Mucosa of stomach (tissue), 1 donor: ENCODE data around the gene OLR1.

Source experiments
- H3K27me3 ChIP-seq: one replicate; pipeline ENCODE4 v1.7.0; 2013; ENCODE audit warnings: mild to moderate bottlenecking, low read length; ENCODE audit not compliant: control insufficient read depth, insufficient read depth
- H3K36me3 ChIP-seq: one replicate; pipeline ENCODE4 v1.7.0; 2013; ENCODE audit warnings: low read length; ENCODE audit not compliant: control insufficient read depth, insufficient read depth
- H3K4me1 ChIP-seq: one replicate; pipeline ENCODE4 v1.7.0; 2013; ENCODE audit warnings: mild to moderate bottlenecking, low read length; ENCODE audit not compliant: control insufficient read depth, insufficient read depth
- H3K4me3 ChIP-seq: one replicate; pipeline ENCODE4 v1.7.0; 2013; ENCODE audit warnings: low read length
- H3K9ac ChIP-seq: one replicate; pipeline ENCODE4 v1.7.0; 2013; ENCODE audit warnings: mild to moderate bottlenecking, low read length, moderate library complexity
- H3K9me3 ChIP-seq: one replicate; pipeline ENCODE4 v1.7.0; 2013; ENCODE audit warnings: mild to moderate bottlenecking, low read length, moderate library complexity; ENCODE audit not compliant: control insufficient read depth
- donor health status: Pancreatic carcinoma.

The OLR1 gene

DNA sequence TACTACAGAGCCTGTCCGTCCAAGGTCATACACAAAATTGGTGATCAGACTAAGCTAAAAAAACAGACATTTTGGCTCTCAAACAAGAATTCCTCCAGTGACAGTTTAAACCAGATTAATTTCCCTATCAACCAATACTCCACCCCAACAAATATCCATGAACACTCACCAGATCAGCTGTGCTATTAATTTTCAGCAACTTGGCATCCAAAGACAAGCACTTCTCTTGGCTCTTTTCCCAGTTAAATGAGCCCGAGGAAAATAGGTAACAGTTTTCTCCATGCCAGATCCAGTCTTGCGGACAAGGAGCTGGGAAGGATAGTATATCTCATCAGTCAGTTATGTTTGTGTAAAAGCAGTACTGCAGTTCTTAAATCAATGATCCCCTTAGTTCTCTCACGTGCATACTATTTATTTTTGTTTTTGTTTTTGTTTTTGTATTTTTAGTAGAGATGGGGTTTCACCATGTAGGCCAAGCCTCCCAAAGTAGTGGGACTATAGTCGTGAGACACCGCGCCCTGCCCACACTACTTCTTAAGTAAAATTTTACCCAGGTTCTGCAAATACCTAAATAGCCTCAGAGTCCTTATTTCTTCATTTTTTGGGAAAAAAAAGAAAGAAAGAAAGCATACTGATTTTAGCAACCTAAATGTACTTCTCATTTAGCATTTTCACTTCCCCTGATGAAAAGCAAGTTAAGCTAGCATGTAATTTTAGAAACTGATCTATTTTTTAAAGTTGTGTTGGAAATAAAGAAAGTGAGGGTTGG, 11.1 kb downstream of the OLR1 start:
- Histone ChIP-seq H3K4me1 (no peaks in the 10 kb centered on the region), H3K36me3 (no peaks in the 10 kb centered on the region), H3K27me3 (no peaks in the 10 kb centered on the region), H3K9me3 (no peaks in the 10 kb centered on the region), H3K9ac (no peak overlapping the region), H3K4me3 (no peak overlapping the region)

- H3K4me1 ChIP-seq: no peaks in the 10 kb centered on the region
- no peaks in the 10 kb centered on the region for H3K27me3 ChIP-seq
- no peak overlapping the region for H3K9ac ChIP-seq
- no peaks in the 10 kb centered on the region for H3K36me3 ChIP-seq
- H3K4me3 ChIP-seq: no peak overlapping the region
- H3K9me3 ChIP-seq: no peaks in the 10 kb centered on the region
Measured at GRCh38 chr12:10159280-10159679, 12.7 kb downstream of the OLR1 start.

GRCh38 chr12:10158406-10158805, 13.5 kb downstream of the OLR1 start:
- no peaks in the 10 kb centered on the region for H3K9me3 ChIP-seq

GRCh38 chr12:10155966-10156365, 16.0 kb downstream of the OLR1 start:
- Histone ChIP-seq H3K9ac (no peak overlapping the region), H3K9me3 (no peaks in the 10 kb centered on the region), H3K27me3 (peaks cover 5% of the 10 kb centered on the region), H3K4me1 (peaks cover 9% of the 10 kb centered on the region), H3K4me3 (no peak overlapping the region), H3K36me3 (no peaks in the 10 kb centered on the region)

More at GRCh38 chr12:10158406-10158805, 13.5 kb downstream of the OLR1 start:
- H3K4me1 ChIP-seq: peaks cover 5% of the 10 kb centered on the region
- no peak overlapping the region for H3K9ac ChIP-seq
- no peaks in the 10 kb centered on the region for H3K36me3 ChIP-seq
- no peak overlapping the region for H3K4me3 ChIP-seq
- H3K27me3 ChIP-seq: peaks cover 5% of the 10 kb centered on the region

- Histone ChIP-seq H3K4me1 (peaks cover 9% of the 10 kb centered on the region), H3K36me3 (no peaks in the 10 kb centered on the region), H3K9me3 (no peaks in the 10 kb centered on the region), H3K27me3 (peaks cover 5% of the 10 kb centered on the region), H3K4me3 (no peak overlapping the region), H3K9ac (peak overlapping the region; percentile 75)
Measured at GRCh38 chr12:10154145-10154496, 17.8 kb downstream of the OLR1 start.

DNA sequence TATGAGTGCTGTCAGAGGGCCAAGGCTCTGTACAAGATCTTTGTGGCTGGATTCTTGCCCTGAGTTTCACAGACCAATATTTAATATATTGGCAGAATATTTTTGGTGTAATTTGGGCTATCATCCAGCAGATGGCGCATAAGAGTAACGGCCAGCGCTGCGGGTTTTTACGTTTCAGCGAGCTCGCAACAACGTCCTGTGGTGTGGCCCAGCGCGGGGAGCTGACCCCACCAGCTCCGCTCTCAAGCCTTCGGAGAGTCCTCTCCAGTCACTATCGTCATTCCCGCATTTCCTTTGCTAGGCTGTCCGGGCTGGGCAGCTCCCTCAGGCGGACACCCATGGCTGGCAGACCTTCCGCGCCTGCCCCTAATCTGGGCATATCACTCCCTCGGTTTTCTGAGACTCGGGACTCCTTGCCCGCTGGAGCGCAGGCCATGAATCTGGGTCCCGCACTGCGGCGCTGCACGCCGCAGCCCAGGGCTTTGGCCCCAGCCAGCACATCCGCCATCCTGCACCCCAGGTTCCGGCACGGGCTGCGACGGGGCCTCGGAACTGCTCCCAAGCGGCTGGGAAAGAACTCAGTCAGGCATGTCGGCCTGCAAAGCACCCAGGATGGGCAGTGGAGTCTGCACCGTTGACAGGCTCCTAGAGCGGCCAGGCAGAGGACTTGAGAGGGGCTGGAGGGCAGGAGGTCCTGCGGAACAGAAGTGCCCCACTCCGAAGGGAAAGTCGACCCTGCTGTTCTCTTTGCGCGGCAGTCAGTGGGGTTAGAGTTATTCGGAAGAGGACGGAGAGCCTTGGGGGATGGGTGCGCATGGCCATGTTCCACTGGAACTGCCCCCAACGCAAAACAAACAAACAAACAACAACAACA, 18.4 kb downstream of the OLR1 start:
- no peaks in the 10 kb centered on the region for H3K9me3 ChIP-seq
- H3K27me3 ChIP-seq: peaks cover 5% of the 10 kb centered on the region
- H3K4me3 ChIP-seq: peak overlapping the region; percentile 97
- no peaks in the 10 kb centered on the region for H3K36me3 ChIP-seq
- H3K4me1 ChIP-seq: peaks cover 9% of the 10 kb centered on the region
- H3K9ac ChIP-seq: peak overlapping the region; percentile 75

GRCh38 chr12:10151621-10152020, 20.3 kb downstream of the OLR1 start:
- Histone ChIP-seq H3K4me3 (no peak overlapping the region), H3K4me1 (peaks cover 9% of the 10 kb centered on the region), H3K9ac (no peak overlapping the region), H3K36me3 (no peaks in the 10 kb centered on the region), H3K27me3 (peaks cover 5% of the 10 kb centered on the region), H3K9me3 (no peaks in the 10 kb centered on the region)

- Histone ChIP-seq H3K4me3 (no peak overlapping the region), H3K4me1 (no peaks in the 10 kb centered on the region)
Measured at GRCh38 chr12:10147714-10148403, 24.1 kb downstream of the OLR1 start.

DNA sequence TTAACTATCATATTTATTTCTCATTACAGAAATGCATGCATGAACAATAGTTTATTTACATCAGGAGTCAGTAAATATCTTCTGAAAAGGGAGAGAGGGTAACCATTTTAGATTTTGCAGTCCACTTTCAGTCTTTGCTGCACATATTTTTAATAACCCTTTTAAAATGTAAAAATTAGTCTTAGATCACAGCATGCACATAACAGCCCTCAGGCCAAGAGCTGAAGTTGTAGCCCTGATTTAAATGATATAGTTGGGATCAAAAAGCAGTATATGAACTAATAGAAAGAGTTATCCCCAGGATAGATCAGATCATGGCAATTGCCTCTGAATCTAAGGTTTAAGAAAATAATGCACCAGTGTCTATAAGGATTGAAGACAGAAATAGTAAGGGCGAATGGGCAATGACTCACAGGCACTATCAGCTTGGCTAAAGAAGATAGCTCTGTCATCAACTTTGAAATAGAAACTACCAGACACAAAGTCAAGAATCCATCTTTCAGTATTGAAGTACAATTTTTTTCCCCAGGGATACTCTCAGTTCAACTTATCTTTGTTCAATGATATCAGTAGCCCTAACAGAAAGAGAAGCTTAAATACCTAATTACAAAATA, 28.8 kb downstream of the OLR1 start:
- H3K9ac ChIP-seq: no peak overlapping the region

More at GRCh38 chr12:10147714-10148403, 24.1 kb downstream of the OLR1 start:
- Histone ChIP-seq H3K27me3 (no peaks in the 10 kb centered on the region), H3K9ac (no peak overlapping the region), H3K36me3 (no peaks in the 10 kb centered on the region), H3K9me3 (no peaks in the 10 kb centered on the region)

DNA sequence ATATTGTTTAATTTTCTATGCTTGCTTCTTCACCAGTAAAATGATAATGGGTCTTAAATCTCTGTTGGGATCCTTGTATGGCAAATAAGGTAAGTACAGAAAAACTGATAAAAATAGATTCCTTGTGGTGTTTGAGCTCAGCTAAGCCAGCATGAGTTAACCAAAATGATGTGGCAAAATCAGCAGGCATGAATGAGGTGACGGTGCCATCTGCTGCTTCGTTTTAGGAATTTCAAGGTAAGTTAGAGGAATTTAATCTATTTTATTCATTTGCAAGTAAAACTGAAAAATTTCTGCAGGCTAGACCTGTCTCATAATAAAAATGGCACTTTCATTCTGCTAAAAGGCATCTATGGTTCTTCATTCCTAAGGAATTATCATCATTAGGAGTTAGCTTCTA, 31.9 kb downstream of the OLR1 start:
- no peaks in the 10 kb centered on the region for H3K36me3 ChIP-seq
- H3K27me3 ChIP-seq: no peaks in the 10 kb centered on the region
- no peaks in the 10 kb centered on the region for H3K9me3 ChIP-seq
- no peak overlapping the region for H3K9ac ChIP-seq
- no peak overlapping the region for H3K4me3 ChIP-seq
- H3K4me1 ChIP-seq: no peaks in the 10 kb centered on the region

More for the DNA sequence above, 28.8 kb downstream of the OLR1 start:
- Histone ChIP-seq H3K27me3 (no peaks in the 10 kb centered on the region), H3K4me3 (no peak overlapping the region), H3K9me3 (no peaks in the 10 kb centered on the region), H3K36me3 (no peaks in the 10 kb centered on the region), H3K4me1 (no peaks in the 10 kb centered on the region)

GRCh38 chr12:10136637-10137205, 35.2 kb downstream of the OLR1 start:
- Histone ChIP-seq H3K36me3 (no peaks in the 10 kb centered on the region), H3K27me3 (no peaks in the 10 kb centered on the region), H3K9me3 (no peaks in the 10 kb centered on the region), H3K4me1 (no peaks in the 10 kb centered on the region), H3K9ac (no peak overlapping the region), H3K4me3 (no peak overlapping the region)
